Measurements from ENCODE around the gene INVS. TPM values are rescaled to one million over a fixed set of nuclear protein-coding genes. Genes with fewer than 3 reads are reported as not detected.
A peak's percentile ranks its signal among the peaks of the same experiment; 100 is the strongest.

INVS gene
- total and polyA plus RNA-seq, 2 donors (not counting 3 experiments of a cell fraction or from before 2014, with no cell fraction given): 8.5 to 17.9 TPM

DNA sequence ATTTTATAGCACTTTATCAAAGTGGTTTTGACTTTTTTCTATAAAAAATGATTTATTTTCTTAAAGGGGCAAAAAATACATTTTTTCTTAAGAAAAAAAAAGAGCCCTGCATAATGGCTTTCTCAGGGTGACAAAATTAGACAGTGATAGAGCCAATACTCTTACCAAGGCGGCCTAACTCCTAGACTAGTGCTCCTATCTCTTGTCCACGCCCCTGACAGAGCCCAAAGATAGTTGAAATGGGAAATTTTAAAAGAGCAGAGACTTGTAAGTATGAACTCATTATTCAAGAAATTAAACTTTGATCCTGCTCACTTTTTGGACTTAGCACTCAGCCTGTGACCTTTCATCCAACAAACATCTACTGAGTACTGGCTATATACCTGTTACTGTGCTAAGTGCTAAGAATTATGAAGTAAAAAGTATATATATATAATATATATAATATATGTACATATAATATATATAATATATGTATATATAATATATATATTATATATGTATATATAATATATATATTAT, 1.2 kb downstream of the INVS start:
- peaks cover 30% of the 10 kb centered on the region for H3K79me2 ChIP-seq (ENCODE audit: control insufficient read depth, insufficient read depth, low read length)
- BruUV-seq (replicated peaks): no TSS peak
- CTCF ChIA-PET: interaction anchor here (1.1 kb wide), 1 partner anchor 10 kb away, joined by 5 read pairs; no protein-coding TSS in a partner anchor
- FAIRE-seq (no peak), DNase-seq (ENCODE audit: low read depth, low spot score) (no peak)
- H2AFZ ChIP-seq (ENCODE audit: low read depth, low read length): peak overlapping the region; percentile 92
- H3K4me2 ChIP-seq (ENCODE audit: insufficient read depth, low read length): peak overlapping the region; percentile 94
- no peaks in the 10 kb centered on the region for H4K20me1 ChIP-seq (replicated peaks; ENCODE audit: control insufficient read depth, extremely low read depth, insufficient read depth, low read length)
- peak overlapping the region; percentile 78 for H3K9ac ChIP-seq (replicated peaks; ENCODE audit: extremely low read depth, insufficient read depth, low read length)
- no peaks in the 10 kb centered on the region for H3K9me3 ChIP-seq (replicated peaks; ENCODE audit: control insufficient read depth, insufficient read depth, low read length)
- no peak for TF ChIP-seq JUN (IDR thresholded peaks at IDR 0.05; ENCODE audit: borderline replicate concordance, insufficient read depth, insufficient read length, low read depth)
- TF ChIP-seq EZH2 (IDR thresholded peaks at IDR 0.05; ENCODE audit: borderline replicate concordance, low read depth, low read length, severe bottlenecking): no peak
- TF ChIP-seq POLR2A (IDR thresholded peaks at IDR 0.05; ENCODE audit: low read depth, low read length): no peak
- TF ChIP-seq POLR2AphosphoS5 (IDR thresholded peaks at IDR 0.05; ENCODE audit: insufficient read depth, low read depth, low read length): no peak
- TF ChIP-seq GATA2 (IDR thresholded peaks at IDR 0.05; ENCODE audit: insufficient read depth, insufficient read length, low read depth, low read length): no peak
- TF ChIP-seq MYC (IDR thresholded peaks at IDR 0.05; ENCODE audit: low read depth, low read length): no peak
- TF ChIP-seq, protein P1, sequence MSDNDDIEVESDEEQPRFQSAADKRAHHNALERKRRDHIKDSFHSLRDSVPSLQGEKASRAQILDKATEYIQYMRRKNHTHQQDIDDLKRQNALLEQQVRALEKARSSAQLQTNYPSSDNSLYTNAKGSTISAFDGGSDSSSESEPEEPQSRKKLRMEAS (IDR thresholded peaks at IDR 0.05; ENCODE audit: insufficient read depth, insufficient read length): no peak
- TF ChIP-seq, protein P2, sequence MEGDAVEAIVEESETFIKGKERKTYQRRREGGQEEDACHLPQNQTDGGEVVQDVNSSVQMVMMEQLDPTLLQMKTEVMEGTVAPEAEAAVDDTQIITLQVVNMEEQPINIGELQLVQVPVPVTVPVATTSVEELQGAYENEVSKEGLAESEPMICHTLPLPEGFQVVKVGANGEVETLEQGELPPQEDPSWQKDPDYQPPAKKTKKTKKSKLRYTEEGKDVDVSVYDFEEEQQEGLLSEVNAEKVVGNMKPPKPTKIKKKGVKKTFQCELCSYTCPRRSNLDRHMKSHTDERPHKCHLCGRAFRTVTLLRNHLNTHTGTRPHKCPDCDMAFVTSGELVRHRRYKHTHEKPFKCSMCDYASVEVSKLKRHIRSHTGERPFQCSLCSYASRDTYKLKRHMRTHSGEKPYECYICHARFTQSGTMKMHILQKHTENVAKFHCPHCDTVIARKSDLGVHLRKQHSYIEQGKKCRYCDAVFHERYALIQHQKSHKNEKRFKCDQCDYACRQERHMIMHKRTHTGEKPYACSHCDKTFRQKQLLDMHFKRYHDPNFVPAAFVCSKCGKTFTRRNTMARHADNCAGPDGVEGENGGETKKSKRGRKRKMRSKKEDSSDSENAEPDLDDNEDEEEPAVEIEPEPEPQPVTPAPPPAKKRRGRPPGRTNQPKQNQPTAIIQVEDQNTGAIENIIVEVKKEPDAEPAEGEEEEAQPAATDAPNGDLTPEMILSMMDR (IDR thresholded peaks at IDR 0.05; ENCODE audit: extremely low read depth in 1 of 2, insufficient read depth in 1 of 2, low read depth in 1 of 2, low read length in 2 of 2): no peak
- no peak for TF ChIP-seq FOS (IDR thresholded peaks at IDR 0.05; ENCODE audit: borderline replicate concordance, insufficient read depth, low read length)
- peak overlapping the region in 2 of 3 experiments; percentile 76 to 85 for H3K4me3 ChIP-seq (replicated peaks in 1 of 3; ENCODE audit: insufficient read depth in 1 of 3, low read depth in 1 of 3, low read length in 3 of 3)
- no peaks in the 10 kb centered on the region for H3K9me1 ChIP-seq (replicated peaks; ENCODE audit: control insufficient read depth, extremely low read depth, insufficient read depth, low read length)
- peaks cover 20% of the 10 kb centered on the region for H3K4me1 ChIP-seq (ENCODE audit: control insufficient read depth, extremely low read depth, insufficient read depth, low read length)
- dilution Hi-C loops (cut with MboI; ENCODE audit: extremely low pct_ligation_motif_present, low sequenced_read_pairs) (no loop called here), intact Hi-C loops (cut with micrococcal nuclease) (no loop called here)
- H3K27me3 ChIP-seq (ENCODE audit: control insufficient read depth in 2 of 2, insufficient read depth in 2 of 2, low read length in 2 of 2): no peaks in the 10 kb centered on the region
- POLR2A ChIA-PET: no interaction called here
- peak overlapping the region; percentile 56 for H3K27ac ChIP-seq (ENCODE audit: insufficient read depth, low read depth, low read length)
- peaks cover 0 to 6% of the 10 kb centered on the region in 2 experiments for H3K36me3 ChIP-seq (ENCODE audit: control insufficient read depth in 2 of 2, extremely low read depth in 1 of 2, insufficient read depth in 2 of 2, low read length in 2 of 2)
